Cardiac fibroblast (primary cell): ENCODE measurements around the gene HLA-G.

Experiments
- DNase-seq, 2 donors: peaks; one replicate each; pipeline versions ENCODE4 v3.0.0 to v3.0.0-alpha.2; 2010; ENCODE audit warnings: low read depth in 2 of 2
- H3K4me3 ChIP-seq, 2 donors: replicated peaks in 1 of 2; 1 replicate in 1 of 2; 2 replicates in 1 of 2; pipeline ENCODE4 v1.5.1; 2011; ENCODE audit warnings: low read depth in 2 of 2, low read length in 2 of 2, mild to moderate bottlenecking in 2 of 2, moderate library complexity in 1 of 2
- TF ChIP-seq, protein P1 (sequence below): IDR thresholded peaks from one replicate; pipeline ENCODE4 v1.5.1; 2011; ENCODE audit warnings: low read depth, mild to moderate bottlenecking, low read length, inconsistent platforms

The HLA-G gene

DNA sequence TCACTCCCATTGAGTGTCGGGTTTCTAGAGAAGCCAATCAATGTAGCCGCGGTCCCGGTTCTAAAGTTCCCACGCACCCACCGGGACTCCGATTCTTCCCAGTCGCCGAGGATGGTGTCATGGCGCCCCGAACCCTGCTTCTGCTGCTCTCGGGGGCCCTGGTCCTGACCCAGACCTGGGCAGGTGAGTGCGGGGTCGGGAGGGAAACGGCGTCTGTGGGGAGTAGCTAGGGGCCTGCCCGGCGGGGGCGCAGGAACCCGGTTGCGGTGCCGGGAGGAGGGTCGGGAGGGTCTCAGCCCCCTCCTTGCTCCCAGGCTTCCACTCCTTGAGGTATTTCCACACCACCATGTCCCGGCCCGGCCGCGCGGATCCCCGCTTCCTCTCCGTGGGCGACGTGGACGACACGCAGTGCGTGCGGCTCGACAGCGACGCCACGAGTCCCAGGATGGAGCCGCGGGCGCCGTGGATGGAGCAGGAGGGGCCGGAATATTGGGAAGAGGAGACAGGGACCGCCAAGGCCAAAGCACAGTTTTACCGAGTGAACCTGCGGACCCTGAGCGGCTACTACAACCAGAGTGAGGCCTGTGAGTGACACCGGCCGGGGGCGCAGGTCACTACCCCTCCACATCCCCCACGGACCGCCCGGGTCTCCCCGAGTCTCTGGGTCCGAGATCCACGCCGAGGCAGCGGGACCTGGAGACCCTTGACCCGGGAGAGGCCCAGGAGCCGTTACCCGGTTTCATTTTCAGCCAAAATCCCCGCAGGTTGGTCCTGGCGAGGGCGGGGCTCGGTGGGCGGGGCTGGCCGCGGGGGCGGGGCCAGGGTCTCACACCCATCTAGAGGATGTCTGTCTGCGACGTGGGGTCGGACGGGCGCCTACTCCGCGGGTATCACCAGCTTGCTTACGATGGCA is 35.2 kb upstream of the HLA-G start:
- DNase-seq, result peak; percentile 21 to 24
- H3K4me3 ChIP-seq, result peak overlapping the region; percentile 46 to 62
- TF ChIP-seq, protein P1, sequence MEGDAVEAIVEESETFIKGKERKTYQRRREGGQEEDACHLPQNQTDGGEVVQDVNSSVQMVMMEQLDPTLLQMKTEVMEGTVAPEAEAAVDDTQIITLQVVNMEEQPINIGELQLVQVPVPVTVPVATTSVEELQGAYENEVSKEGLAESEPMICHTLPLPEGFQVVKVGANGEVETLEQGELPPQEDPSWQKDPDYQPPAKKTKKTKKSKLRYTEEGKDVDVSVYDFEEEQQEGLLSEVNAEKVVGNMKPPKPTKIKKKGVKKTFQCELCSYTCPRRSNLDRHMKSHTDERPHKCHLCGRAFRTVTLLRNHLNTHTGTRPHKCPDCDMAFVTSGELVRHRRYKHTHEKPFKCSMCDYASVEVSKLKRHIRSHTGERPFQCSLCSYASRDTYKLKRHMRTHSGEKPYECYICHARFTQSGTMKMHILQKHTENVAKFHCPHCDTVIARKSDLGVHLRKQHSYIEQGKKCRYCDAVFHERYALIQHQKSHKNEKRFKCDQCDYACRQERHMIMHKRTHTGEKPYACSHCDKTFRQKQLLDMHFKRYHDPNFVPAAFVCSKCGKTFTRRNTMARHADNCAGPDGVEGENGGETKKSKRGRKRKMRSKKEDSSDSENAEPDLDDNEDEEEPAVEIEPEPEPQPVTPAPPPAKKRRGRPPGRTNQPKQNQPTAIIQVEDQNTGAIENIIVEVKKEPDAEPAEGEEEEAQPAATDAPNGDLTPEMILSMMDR, result peak; percentile 49

DNA sequence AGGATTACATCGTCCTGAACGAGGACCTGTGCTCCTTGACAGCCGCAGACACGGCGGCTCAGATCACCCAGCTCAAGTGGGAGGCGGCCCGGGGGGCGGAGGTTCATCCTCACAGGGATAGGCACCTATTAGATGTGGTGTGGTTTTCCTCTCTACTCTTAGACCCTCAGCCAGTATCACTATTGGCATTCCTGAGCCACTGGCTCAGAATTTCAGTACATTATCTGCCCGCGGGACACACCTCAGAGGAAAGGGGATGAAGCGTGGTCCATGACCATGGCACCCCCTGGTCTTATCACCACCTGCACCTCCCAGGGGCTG is 34.6 kb upstream of the HLA-G start:
- TF ChIP-seq, protein P1, result no peak
- DNase-seq, result no peak
- H3K4me3 ChIP-seq, result peak overlapping the region; percentile 15 to 62

DNA sequence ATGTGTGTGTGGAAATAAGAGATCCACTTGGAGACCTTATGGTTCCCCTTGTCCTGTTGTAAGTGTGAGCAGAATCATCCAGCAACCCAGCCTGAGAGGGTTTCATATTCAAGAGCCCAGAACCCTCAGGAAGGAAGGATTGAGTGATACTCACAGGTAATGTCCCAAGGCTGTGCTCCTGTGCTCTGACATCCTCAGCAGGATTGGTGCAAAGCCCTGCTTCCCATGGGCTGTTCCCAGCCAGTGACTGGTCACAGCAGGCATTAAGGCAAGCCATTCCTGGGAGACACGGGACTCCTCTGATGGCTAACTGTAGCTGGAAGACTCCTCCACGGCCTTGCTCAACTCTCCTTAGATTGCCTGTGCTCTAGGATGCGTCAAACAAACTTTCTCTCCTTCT is 33.8 kb upstream of the HLA-G start:
- no peak overlapping the region for H3K4me3 ChIP-seq
- TF ChIP-seq, protein P1, result no peak
- no peak for DNase-seq

DNA sequence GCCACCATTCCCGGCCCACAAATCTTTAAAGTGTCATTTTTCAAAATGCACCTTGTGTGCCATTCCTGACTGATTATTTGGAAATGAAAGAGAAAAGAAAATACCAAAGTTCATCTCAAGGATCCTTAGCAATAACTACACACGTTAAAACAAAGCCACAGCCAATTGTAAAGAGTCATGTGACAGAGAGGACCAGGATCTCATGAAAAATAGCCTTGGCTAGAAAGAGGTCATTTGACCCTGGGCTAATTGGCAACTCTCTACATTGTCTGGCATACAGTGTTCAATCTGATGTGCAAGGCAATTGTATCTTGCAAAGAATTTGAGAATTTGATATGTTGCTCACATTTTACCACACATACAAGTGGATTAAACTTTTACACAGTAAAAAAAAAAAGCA is 31.6 kb upstream of the HLA-G start:
- TF ChIP-seq, protein P1, result no peak
- DNase-seq, result no peak
- H3K4me3 ChIP-seq, result no peak overlapping the region

DNA sequence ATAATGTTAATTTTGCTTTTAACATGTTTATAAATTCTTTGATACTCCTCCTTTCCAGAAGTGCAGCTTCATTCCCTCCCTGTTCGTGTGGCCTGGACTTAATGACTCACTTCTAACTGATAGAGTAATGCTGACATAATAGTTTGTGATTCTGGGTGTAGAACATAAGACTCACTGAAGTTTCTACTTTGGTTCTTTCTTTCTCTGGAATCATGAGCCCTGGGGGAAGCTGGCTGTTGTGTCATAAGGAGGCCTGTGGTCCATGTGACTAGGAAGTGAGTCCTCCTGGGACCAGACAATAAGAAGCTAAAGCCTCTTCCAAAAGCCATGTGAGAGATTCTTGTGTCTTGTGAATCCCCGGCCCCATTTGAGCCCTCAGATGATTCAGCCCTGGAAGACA is 30.5 kb upstream of the HLA-G start:
- TF ChIP-seq, protein P1, result no peak
- DNase-seq, result peak; percentile 61 to 76

DNA sequence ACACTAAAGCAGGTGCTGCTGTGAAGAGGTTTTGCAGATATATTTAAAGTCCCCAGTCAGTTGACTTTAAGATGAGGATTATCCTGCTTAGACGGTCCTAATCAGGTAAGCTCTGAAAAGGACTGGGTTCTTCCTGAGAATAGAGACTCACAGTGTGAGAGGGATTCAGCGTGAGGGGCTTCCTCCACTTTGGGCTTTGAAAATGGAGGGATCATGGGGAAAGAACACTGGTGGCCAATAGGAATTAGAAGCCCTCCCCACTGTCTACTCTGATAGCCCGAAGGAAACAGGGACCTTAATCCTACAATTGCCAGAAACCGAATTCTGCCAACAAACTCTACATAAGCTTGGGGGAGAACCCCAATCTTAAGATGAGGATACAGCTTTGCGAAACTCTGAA is 29.7 kb upstream of the HLA-G start:
- DNase-seq, result no peak
- TF ChIP-seq, protein P1, result no peak
- no peak overlapping the region for H3K4me3 ChIP-seq

More for the DNA sequence above, 30.5 kb upstream of the HLA-G start:
- H3K4me3 ChIP-seq, result no peak overlapping the region
